Progenitor cell of endocrine pancreas (in vitro differentiated cells): ENCODE measurements around the gene STKLD1. TPM values are rescaled to one million over a fixed set of nuclear protein-coding genes. Genes with fewer than 3 reads are reported as not detected.
"Not testable (repeated sequence)": the region's sequence is repeated elsewhere in the genome, so short reads cannot be mapped to it uniquely, and the experiment has no call there.

ENCODE experiments used
- DNase-seq: peaks from one replicate; pipeline ENCODE4 v3.0.0; 2021; ENCODE audit warnings: low spot score; ENCODE audit not compliant: unreplicated experiment
- H3K27ac Mint-ChIP-seq: 2 replicates; pipeline ENCODE4 v1.8.0; 2021; ENCODE audit warnings: mild to moderate bottlenecking, moderate library complexity, mixed read lengths
- H3K27me3 Mint-ChIP-seq: 2 replicates; pipeline ENCODE4 v1.8.0; 2021; ENCODE audit warnings: mixed read lengths
- H3K36me3 Mint-ChIP-seq: 2 replicates; pipeline ENCODE4 v1.8.0; 2022; ENCODE audit warnings: mixed read lengths; ENCODE audit not compliant: insufficient read depth
- H3K4me1 Mint-ChIP-seq: 2 replicates; pipeline ENCODE4 v1.8.0; 2021; ENCODE audit warnings: low read depth, mixed read lengths
- H3K4me3 Mint-ChIP-seq: 2 replicates; pipeline ENCODE4 v1.8.0; 2021; ENCODE audit warnings: low read depth, mild to moderate bottlenecking, moderate library complexity, mixed read lengths
- H3K9me3 Mint-ChIP-seq: 2 replicates; pipeline ENCODE4 v1.8.0; 2021; ENCODE audit warnings: low read depth, mixed read lengths
- CTCF ChIP-seq: fragments of 200-600 bp; sonication (generic); IDR thresholded peaks from one replicate; pipeline ENCODE4 v1.5.0; 2021; ENCODE audit warnings: antibody characterized with exemption, mild to moderate bottlenecking; ENCODE audit not compliant: unreplicated experiment
- long read RNA-seq: library from polyadenylated mRNA; unstranded; transcript quantifications from one replicate; pipeline ENCODE4 v2.0.0, GENCODE V29; 2020
- total RNA-seq: library from RNA; stranded (reverse); gene quantifications from 2 replicates; pipeline ENCODE4 v1.2.1, GENCODE V29; 2021

STKLD1 gene
- 3.8 and 4.0 TPM in 2 replicates for total RNA-seq
- long read RNA-seq, partial matches to known transcripts, result 0 of 1 reads
- long read RNA-seq, other reads (novel, unspliced or antisense), result 1 of 1 reads

- H3K4me3 Mint-ChIP-seq, result peak within 1 kb of the TSS; percentile 91
- H3K9me3 Mint-ChIP-seq, result no peaks in the 10 kb centered on the region
- no peaks in the 10 kb centered on the region for H3K36me3 Mint-ChIP-seq
- H3K4me1 Mint-ChIP-seq, result peaks cover 14% of the 10 kb centered on the region
- peak; percentile 92 for DNase-seq
- no peaks in the 10 kb centered on the region for H3K27me3 Mint-ChIP-seq
- no peak for TF ChIP-seq CTCF
- H3K27ac Mint-ChIP-seq, result peak within 1 kb of the TSS; percentile 96
These were observed at the start of gene STKLD1, which contains the start of gene SURF4 for GRCh38 chr9:133375724-133376654. Gene STKLD1 (plus strand): TSS chr9:133376366. CDS start chr9:133376474, 108 bp downstream. Gene SURF4 (minus strand): TSS chr9:133376060. CDS start chr9:133375969, 91 bp downstream.

- not testable (repeated sequence) for H3K27me3 Mint-ChIP-seq, DNase-seq, H3K27ac Mint-ChIP-seq, H3K4me3 Mint-ChIP-seq, H3K4me1 Mint-ChIP-seq
- Mint-ChIP-seq H3K36me3 (peaks cover 20% of the 10 kb centered on the region), H3K9me3 (peaks cover 14% of the 10 kb centered on the region)
These were observed 49.1 kb upstream of the STKLD1 start for GRCh38 chr9:133327021-133327420.

GRCh38 chr9:133327834-133328484, 48.2 kb upstream of the STKLD1 start:
- Mint-ChIP-seq H3K9me3 (peaks cover 14% of the 10 kb centered on the region), H3K27ac (no peak overlapping the region), H3K27me3 (peaks cover 2% of the 10 kb centered on the region), H3K4me1 (no peaks in the 10 kb centered on the region), H3K4me3 (no peak overlapping the region), H3K36me3 (peaks cover 22% of the 10 kb centered on the region)
- no peak for TF ChIP-seq CTCF
- no peak for DNase-seq

GRCh38 chr9:133329306-133330156, 46.6 kb upstream of the STKLD1 start:
- H3K36me3 Mint-ChIP-seq, result peaks cover 23% of the 10 kb centered on the region
- not testable (repeated sequence) for DNase-seq

More at GRCh38 chr9:133329306-133330156, 46.6 kb upstream of the STKLD1 start:
- not testable (repeated sequence) for H3K9me3 Mint-ChIP-seq, H3K27me3 Mint-ChIP-seq, H3K4me3 Mint-ChIP-seq, H3K4me1 Mint-ChIP-seq
- peak overlapping the region; percentile 80 for H3K27ac Mint-ChIP-seq
- TF ChIP-seq CTCF, result peak; percentile 65
